GM21737 (cell line): ENCODE data around the gene MB21D2.

ENCODE experiments used
- ATAC-seq: cut with Tn5 transposase; IDR thresholded peaks from one replicate; pipeline ENCODE4 v1.9.1; 2021; ENCODE audit warnings: mild to moderate bottlenecking, moderate library complexity; ENCODE audit not compliant: unreplicated experiment

Gene MB21D2

GRCh38 chr3:192892981-192893700 lies 24.5 kb downstream of the MB21D2 start:
- peak; percentile 97 for ATAC-seq

GRCh38 chr3:192890347-192891335 lies 27.0 kb downstream of the MB21D2 start:
- ATAC-seq = no peak

- no peak for ATAC-seq
These were observed 28.0 kb downstream of the MB21D2 start for GRCh38 chr3:192889679-192890078.

- no peak for ATAC-seq
These were observed 29.5 kb downstream of the MB21D2 start for GRCh38 chr3:192888190-192888589.

- ATAC-seq = no peak
These were observed 30.0 kb downstream of the MB21D2 start for GRCh38 chr3:192887701-192888100.

- ATAC-seq = no peak
These were observed 30.6 kb downstream of the MB21D2 start for GRCh38 chr3:192887047-192887446.

GRCh38 chr3:192884777-192885773 lies 32.6 kb downstream of the MB21D2 start:
- no peak for ATAC-seq

GRCh38 chr3:192883512-192883911 lies 34.1 kb downstream of the MB21D2 start:
- no peak for ATAC-seq

GRCh38 chr3:192881159-192881786 lies 36.4 kb downstream of the MB21D2 start:
- no peak for ATAC-seq

- no peak for ATAC-seq
These were observed 37.3 kb downstream of the MB21D2 start for GRCh38 chr3:192880313-192880712.

GRCh38 chr3:192879346-192880031 lies 38.2 kb downstream of the MB21D2 start:
- no peak for ATAC-seq

- no peak for ATAC-seq
These were observed 41.6 kb downstream of the MB21D2 start for GRCh38 chr3:192875971-192876565.

GRCh38 chr3:192870822-192871221 lies 46.8 kb downstream of the MB21D2 start:
- no peak for ATAC-seq

GRCh38 chr3:192869131-192870031 lies 48.3 kb downstream of the MB21D2 start:
- no peak for ATAC-seq

- ATAC-seq = no peak
These were observed 50.0 kb downstream of the MB21D2 start for GRCh38 chr3:192867645-192868044.

GRCh38 chr3:192866804-192867203 lies 50.9 kb downstream of the MB21D2 start:
- ATAC-seq = no peak

- ATAC-seq = peak; percentile 70
These were observed 52.7 kb downstream of the MB21D2 start for GRCh38 chr3:192864941-192865340.

- no peak for ATAC-seq
These were observed 54.6 kb downstream of the MB21D2 start for GRCh38 chr3:192863091-192863420.
